ENCODE measurements around the gene KIAA0319L. TPM values are rescaled to one million over a fixed set of nuclear protein-coding genes. Genes with fewer than 3 reads are reported as not detected.

KIAA0319L gene
- total RNA-seq, 2 experiments from 2014 or later = 22.6 to 27.0 TPM

GRCh38 chr1:35555601-35556477 lies 1.4 kb downstream of the KIAA0319L start:
- CTCF ChIA-PET = interaction anchor here (1.4 to 3.6 kb wide), 6 partner anchors 9 to 104 kb away, joined by 3 to 17 read pairs (median 6); no protein-coding TSS in a partner anchor
- POLR2A ChIA-PET = interaction anchor here (1.5 to 2.3 kb wide), 2 partner anchors 16 to 214 kb away, joined by 6 read pairs; partner anchors contain the start of gene CLSPN

- POLR2A ChIA-PET = no interaction called here
- CTCF ChIA-PET = interaction anchor here (1.4 to 3.6 kb wide), 4 partner anchors 9 to 103 kb away, joined by 3 to 17 read pairs (median 6); no protein-coding TSS in a partner anchor
Observed at GRCh38 chr1:35555212-35555584, 2.0 kb downstream of the KIAA0319L start.

GRCh38 chr1:35554266-35555211 lies 2.7 kb downstream of the KIAA0319L start:
- ChIA-PET POLR2A (no interaction called here), CTCF (no interaction called here)

GRCh38 chr1:35553851-35554250 lies 3.4 kb downstream of the KIAA0319L start:
- ChIA-PET POLR2A (no interaction called here), CTCF (no interaction called here)

- CTCF ChIA-PET = interaction anchor here (3.0 kb wide), 1 partner anchor 95 kb away, joined by 26 read pairs; no protein-coding TSS in a partner anchor
- POLR2A ChIA-PET = no interaction called here
Observed at GRCh38 chr1:35546614-35547013, 10.6 kb downstream of the KIAA0319L start.

DNA sequence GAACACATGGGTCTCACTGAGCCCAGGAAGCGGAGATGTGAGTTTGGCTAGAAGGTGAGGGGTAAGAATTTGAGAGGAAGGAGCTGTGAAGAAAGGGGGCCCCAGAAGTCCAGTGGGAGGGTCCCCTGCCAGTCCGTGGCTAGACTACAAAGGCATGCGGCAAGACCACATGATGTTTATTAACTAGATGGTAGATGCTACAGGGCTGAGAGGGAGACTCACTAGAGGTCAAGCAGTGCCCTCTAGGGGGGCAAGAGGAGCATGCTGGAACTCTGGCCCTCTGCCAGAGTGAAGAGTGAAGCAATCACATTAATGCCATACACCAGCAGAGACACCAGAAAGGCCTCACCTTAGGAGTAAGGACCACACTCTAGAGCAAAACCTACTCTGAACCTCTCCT lies 12.2 kb downstream of the KIAA0319L start:
- CTCF ChIA-PET = interaction anchor here (1.1 to 3.0 kb wide), 5 partner anchors 8 to 100 kb away, joined by 3 to 26 read pairs (median 6); no protein-coding TSS in a partner anchor
- POLR2A ChIA-PET = interaction anchor here (0.6 kb wide), 1 partner anchor 26 kb away, joined by 7 read pairs; no protein-coding TSS in a partner anchor

- CTCF ChIA-PET = interaction anchor here (1.2 to 2.1 kb wide), 3 partner anchors 16 to 176 kb away, joined by 4 to 6 read pairs (median 4); partner anchors contain the start of genes KIAA0319L and NCDN
- POLR2A ChIA-PET = interaction anchor here (1.2 kb wide), 1 partner anchor 17 kb away, joined by 6 read pairs; the partner anchor contains the start of genes KIAA0319L and NCDN
Observed at GRCh38 chr1:35539824-35540261, 17.4 kb downstream of the KIAA0319L start.

- CTCF ChIA-PET = interaction anchor here (0.6 to 2.1 kb wide), 5 partner anchors 17 to 202 kb away, joined by 3 to 6 read pairs (median 4); partner anchors contain the start of genes KIAA0319L and NCDN
- POLR2A ChIA-PET = interaction anchor here (1.2 kb wide), 1 partner anchor 18 kb away, joined by 6 read pairs; the partner anchor contains the start of genes KIAA0319L and NCDN
Observed at GRCh38 chr1:35539073-35539823, 18.0 kb downstream of the KIAA0319L start.

DNA sequence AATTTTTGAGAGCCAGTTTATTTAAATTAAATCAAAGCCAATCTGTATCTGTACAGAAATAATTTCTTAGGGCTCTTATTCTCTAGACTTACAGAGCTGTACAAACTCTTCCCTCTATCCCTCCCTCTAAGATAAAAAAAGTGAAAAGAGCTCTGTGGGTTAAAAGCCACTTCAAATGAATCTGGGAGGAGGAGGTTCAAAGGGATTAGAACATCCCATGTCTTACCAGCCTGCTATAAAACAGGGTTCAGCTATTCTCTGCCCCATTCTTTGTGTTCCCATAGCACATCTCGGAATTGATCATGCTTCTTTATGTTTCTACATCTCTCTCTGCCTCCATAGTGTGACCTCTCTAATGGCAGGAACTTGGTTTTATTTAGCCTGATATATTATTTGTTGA lies 19.4 kb downstream of the KIAA0319L start:
- ChIA-PET CTCF (interaction anchor here (0.7 to 1.8 kb wide), 4 partner anchors 13 to 670 kb away, joined by 3 to 8 read pairs (median 4); no protein-coding TSS in a partner anchor), POLR2A (interaction anchor here (0.7 kb wide), 1 partner anchor 126 kb away, joined by 7 read pairs; no protein-coding TSS in a partner anchor)

- POLR2A ChIA-PET = interaction anchor here (0.6 kb wide), 2 partner anchors 18 to 80 kb away, joined by 3 read pairs; no protein-coding TSS in a partner anchor
- CTCF ChIA-PET = interaction anchor here (0.7 to 1.8 kb wide), 5 partner anchors 8 to 245 kb away, joined by 3 to 9 read pairs (median 6); no protein-coding TSS in a partner anchor
Observed at GRCh38 chr1:35536556-35537162, 20.5 kb downstream of the KIAA0319L start.

- ChIA-PET POLR2A (no interaction called here), CTCF (interaction anchor here (0.5 to 1.5 kb wide), 2 partner anchors 19 to 84 kb away, joined by 3 read pairs; no protein-coding TSS in a partner anchor)
Observed at GRCh38 chr1:35535243-35535642, 22.0 kb downstream of the KIAA0319L start.

DNA sequence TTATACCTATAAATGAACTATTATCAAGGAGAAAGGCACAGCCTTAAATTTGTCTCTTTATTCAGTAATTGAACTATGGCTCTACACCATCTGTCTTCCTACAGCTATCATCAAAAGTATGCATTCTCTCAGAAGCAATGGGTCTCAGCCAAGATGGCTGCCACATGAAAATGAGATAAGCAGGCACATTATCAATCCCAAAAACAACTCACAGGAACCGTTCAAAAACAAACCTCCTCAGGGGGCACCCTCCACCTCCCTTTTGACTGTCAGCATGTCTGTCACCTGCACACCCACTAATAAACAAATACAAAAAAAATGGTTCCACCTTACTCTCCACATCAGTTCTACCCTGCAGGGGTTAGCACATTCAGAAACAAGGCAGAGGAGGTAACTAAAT lies 23.6 kb downstream of the KIAA0319L start:
- ChIA-PET CTCF (interaction anchor here (1.2 kb wide), 1 partner anchor 331 kb away, joined by 3 read pairs; no protein-coding TSS in a partner anchor), POLR2A (no interaction called here)

DNA sequence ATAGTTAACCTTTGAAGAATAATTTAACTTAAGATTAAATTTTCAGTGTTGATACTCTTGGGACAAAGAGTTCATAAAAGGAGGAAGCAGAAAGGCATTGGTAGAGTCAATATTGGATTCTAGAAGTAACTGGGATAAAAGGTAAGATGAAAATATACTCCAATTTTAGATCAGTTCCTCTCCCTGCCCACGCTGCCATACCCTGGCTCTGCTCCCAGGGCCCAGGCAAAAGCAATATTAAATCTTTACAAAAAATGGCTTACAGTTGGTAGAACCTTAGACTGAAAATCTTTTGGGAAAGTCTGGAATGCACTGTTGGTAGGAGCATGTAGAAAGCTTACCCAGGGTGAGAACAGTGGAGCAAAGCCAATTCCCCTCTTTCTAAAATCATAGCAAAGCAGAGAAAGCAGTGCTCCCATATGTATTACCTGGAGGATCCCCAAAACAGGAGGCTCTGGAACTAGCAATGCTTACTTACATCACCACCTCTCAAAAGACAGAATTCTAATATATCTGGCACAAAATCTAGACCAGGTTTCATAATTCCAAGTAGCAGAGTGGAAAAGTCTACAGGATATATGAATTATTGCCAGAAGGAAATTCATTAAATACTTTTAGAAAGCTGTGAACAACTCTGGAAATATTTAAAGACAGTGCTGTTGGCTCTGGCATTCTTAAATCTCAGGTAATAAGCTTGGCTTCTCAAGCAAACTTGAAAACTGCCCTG lies 24.5 kb downstream of the KIAA0319L start:
- ChIA-PET POLR2A (no interaction called here), CTCF (interaction anchor here (0.6 kb wide), 1 partner anchor 20 kb away, joined by 3 read pairs; no protein-coding TSS in a partner anchor)

- CTCF ChIA-PET = no interaction called here
- POLR2A ChIA-PET = no interaction called here
Observed at GRCh38 chr1:35531368-35531767, 25.8 kb downstream of the KIAA0319L start.

GRCh38 chr1:35530946-35531345 lies 26.3 kb downstream of the KIAA0319L start:
- CTCF ChIA-PET = no interaction called here
- POLR2A ChIA-PET = no interaction called here

DNA sequence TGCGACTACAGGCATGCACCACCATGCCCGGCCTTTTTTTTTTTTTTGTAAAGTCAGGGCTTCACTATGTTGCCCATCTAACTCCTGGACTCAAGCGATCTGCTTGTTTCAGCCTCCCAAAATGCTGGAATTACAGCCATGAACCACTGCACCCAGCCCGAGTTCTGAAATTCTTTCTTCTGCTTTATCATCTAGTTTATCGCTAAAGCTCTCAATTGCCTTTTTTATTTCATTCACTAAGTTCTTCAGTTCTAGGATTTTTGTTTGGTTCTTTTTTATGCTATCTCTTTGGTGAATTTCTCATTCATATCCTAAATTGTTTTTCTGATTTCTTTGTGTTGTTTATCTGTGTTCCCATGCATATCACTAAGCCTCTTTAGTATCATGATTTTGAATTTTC lies 27.0 kb downstream of the KIAA0319L start:
- CTCF ChIA-PET = no interaction called here

DNA sequence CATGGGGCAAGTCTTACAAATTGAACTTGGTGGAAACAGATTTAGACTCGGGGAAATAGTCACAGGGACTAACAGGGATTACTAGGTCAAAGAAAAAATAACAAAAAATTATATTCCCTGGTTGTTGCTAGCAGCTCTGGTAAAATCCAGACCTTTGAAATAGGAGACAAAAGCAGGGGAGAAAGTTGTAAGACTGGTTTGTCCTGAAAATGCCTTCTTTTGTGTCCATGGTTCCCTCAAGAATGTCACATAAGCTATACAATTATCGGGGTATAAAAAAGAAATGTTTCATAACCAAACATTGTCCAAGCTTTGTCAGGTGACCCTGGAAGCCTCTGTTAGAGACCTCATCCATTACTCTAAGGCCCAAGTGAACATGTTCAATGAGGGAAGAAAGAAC lies 33.1 kb downstream of the KIAA0319L start:
- POLR2A ChIA-PET = no interaction called here

More for the DNA sequence above, 27.0 kb downstream of the KIAA0319L start:
- POLR2A ChIA-PET = no interaction called here

More for the DNA sequence above, 33.1 kb downstream of the KIAA0319L start:
- CTCF ChIA-PET = interaction anchor here (0.6 kb wide), 1 partner anchor 14 kb away, joined by 4 read pairs; no protein-coding TSS in a partner anchor

Measured in activated CD8-positive, alpha-beta memory T cell treated with anti-CD3 and anti-CD28 coated beads for 36 hours (primary cell).